Measurements from ENCODE around the gene ZNF232.
"Not testable (repeated sequence)": the region's sequence is repeated elsewhere in the genome, so short reads cannot be mapped to it uniquely, and the experiment has no call there.

The ZNF232 gene

GRCh38 chr17:5096731-5097100 is 15.0 kb downstream of the ZNF232 start:
- DNase-seq, result no peak

DNA sequence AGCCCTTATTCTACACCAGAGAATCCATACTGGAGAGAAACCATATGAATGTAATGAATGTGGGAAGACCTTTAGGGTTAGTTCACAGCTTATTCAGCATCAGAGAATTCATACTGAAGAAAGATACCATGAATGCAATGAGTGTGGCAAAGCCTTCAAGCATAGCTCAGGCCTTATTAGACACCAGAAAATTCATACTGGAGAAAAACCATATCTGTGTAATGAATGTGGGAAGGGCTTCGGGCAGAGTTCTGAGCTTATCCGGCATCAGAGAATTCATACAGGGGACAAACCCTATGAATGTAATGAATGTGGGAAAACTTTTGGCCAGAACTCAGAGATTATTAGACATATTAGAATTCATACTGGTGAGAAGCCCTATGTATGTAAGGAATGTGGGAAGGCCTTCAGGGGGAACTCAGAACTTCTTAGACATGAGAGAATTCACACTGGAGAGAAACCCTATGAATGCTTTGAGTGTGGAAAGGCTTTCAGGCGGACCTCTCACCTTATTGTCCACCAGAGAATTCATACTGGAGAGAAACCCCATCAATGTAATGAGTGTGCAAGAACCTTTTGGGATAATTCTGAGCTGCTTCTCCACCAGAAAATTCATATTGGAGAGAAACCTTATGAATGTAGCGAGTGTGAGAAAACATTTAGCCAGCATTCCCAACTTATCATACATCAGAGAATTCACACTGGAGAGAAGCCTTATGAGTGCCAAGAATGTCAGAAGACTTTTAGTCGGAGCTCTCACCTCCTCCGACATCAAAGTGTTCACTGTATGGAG is 19.3 kb downstream of the ZNF232 start:
- no peak for DNase-seq

- no peak for DNase-seq
Observed at GRCh38 chr17:5080591-5080990, 31.1 kb downstream of the ZNF232 start.

GRCh38 chr17:5078106-5079028 is 33.3 kb downstream of the ZNF232 start, which contains the start of gene ZFP3:
ZFP3 (plus strand) TSS chr17:5078467; CDS start chr17:5091505, 13,038 bp downstream.
- peak; percentile 75 to 82 for DNase-seq

DNA sequence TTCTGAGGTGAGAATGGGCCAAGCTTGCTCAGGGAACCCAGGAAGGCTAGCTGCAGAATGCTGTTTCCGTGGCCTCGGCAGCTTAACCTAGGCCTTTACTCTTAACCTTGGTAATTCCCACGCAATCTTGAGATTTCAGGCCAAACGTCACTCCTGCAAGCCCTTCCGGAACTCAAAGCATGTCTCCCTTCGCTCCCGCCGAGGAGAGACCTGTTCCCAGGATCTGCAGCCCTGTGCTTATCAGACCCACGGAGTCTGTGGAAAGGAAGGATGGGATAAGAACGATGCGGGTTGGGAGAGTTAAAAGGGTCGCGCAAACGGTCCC is 33.9 kb downstream of the ZNF232 start:
- no peak for DNase-seq

DNA sequence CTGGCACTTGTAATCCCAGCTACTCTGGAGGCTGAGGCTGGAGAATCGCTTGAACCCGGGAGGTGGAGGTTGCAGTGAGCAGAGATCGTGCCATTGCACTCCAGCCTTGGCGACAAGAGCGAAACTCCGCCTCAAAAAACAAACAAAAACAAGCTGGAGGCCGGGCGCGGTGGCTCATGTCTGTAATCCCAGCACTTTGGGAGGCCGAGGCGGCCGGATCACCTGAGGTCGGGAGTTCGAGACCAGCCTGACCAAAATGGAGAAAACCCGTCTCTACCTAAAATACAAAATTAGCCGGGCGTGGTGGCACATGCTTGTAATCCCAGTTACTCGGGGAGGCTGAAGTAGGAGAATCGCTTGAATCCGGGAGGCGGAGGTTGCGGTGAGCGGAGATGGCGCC is 34.4 kb downstream of the ZNF232 start:
- DNase-seq, result not testable (repeated sequence)

GRCh38 chr17:5075472-5075871 is 36.2 kb downstream of the ZNF232 start:
- not testable (repeated sequence) for DNase-seq

DNA sequence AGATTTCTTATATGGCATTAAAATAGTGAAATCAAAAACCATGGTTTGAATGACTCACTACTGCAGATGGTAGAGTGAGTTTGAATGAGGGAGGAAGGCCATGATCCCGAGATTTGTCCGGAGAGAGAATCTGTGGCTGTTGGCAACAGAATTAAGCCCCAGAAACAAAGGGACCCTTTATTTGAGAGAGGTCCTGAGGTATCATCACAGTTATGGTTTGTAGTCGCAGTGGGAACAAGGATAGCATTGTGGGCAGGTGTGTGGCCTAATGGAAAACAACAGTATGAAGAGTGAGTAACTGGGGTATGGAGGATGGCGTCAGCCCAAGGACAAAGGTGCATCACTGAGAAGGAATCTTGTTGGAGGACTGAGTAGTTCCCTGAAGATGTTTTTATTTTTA is 42.0 kb downstream of the ZNF232 start:
- DNase-seq, result no peak

- no peak for DNase-seq
Observed at GRCh38 chr17:5068236-5068635, 43.4 kb downstream of the ZNF232 start.

GRCh38 chr17:5065227-5065744 is 46.4 kb downstream of the ZNF232 start:
- DNase-seq, result no peak

Data from stimulated activated CD4-positive, alpha-beta T cell treated with anti-CD3 and anti-CD28 coated beads, Interleukin-2, amount 100 ng/mL, for 24 hours (primary cell).